ENCODE results near the gene RPS2. TPM values are rescaled to one million over a fixed set of nuclear protein-coding genes. Genes with fewer than 3 reads are reported as not detected.

Gene RPS2
- total RNA-seq, 1 experiment from 2014 or later: 4,395 TPM

DNA sequence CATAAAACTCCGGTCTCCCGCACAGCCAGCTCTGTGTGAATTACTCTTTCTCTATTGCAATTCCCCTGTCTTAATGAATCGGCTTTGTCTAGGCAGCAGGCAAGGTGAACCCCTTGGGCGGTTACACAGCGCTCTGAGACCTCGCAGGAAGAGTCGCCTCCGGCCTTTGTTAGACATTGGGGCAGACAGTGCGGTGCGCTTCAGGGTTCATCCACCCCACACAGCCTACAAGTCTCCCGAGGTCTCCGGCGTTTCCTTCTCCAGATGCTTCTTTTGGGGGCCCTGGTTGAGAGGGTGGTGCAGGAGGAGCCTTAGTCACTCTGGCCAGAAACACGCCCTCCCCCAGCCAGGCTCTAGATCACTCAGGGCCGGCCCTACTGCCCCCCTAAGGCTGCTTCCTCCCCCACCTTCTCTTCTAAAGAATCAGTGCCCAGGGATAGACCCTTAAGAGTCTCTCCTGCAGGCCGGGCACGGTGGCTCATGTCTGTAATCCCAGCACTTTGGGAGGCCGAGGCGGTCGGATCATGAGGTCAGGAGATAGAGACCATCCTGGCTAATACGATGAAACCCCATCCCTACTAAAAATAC is 19.9 kb downstream of the RPS2 start (continued):
- no peak for TF ChIP-seq ZNF532 (CRISPR knock-in tag; IDR thresholded peaks at IDR 0.05; ENCODE audit: borderline replicate concordance)
- TF ChIP-seq, protein P1, sequence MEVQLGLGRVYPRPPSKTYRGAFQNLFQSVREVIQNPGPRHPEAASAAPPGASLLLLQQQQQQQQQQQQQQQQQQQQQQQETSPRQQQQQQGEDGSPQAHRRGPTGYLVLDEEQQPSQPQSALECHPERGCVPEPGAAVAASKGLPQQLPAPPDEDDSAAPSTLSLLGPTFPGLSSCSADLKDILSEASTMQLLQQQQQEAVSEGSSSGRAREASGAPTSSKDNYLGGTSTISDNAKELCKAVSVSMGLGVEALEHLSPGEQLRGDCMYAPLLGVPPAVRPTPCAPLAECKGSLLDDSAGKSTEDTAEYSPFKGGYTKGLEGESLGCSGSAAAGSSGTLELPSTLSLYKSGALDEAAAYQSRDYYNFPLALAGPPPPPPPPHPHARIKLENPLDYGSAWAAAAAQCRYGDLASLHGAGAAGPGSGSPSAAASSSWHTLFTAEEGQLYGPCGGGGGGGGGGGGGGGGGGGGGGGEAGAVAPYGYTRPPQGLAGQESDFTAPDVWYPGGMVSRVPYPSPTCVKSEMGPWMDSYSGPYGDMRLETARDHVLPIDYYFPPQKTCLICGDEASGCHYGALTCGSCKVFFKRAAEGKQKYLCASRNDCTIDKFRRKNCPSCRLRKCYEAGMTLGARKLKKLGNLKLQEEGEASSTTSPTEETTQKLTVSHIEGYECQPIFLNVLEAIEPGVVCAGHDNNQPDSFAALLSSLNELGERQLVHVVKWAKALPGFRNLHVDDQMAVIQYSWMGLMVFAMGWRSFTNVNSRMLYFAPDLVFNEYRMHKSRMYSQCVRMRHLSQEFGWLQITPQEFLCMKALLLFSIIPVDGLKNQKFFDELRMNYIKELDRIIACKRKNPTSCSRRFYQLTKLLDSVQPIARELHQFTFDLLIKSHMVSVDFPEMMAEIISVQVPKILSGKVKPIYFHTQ (CRISPR knock-in tag; IDR thresholded peaks at IDR 0.05): no peak
- no peak for TF ChIP-seq ZNF512 (CRISPR knock-in tag; IDR thresholded peaks at IDR 0.05; ENCODE audit: borderline replicate concordance)

DNA sequence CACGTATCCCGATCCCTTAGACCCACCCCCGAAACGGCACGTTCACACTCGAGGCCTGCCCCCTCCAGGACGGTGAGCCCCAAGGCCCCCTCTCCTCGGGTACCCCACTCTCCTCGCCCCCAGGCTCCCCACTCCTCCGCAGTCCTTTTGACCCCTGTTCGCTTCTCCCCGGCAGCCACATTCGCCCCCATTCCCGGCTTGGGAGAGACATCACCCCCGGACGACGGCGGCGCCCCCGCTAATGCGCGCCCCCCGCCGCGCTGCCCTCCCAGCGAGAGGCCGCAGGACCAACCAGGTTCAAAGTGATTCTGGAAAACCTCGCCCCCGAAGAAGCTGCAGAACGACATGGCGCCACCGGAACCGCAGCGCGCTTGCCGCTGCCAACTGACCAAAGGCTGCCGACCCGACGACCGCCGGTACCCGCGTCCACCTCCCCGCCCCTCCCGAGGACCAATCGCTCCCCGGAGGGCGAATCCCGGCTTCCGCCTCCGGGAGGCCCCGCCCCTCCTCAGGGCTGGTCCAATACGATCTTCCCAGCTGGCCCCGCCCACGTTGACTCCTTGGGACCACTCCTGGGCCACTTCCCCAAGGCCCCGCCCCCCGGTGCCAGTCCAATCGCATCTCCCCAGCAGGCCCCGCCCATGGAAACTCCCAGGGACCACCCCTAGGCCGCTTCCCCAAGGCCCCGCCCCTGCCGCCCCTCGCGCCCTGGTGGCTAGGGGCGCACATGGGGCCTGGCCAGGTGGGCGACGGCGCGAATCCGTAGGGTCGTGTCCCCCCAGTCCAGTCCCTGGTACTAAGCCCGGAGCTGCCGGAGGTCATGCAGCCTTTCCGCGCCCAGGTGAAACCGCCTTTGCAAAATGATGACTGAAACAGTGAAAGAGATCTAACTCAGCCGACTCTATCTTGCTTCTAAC is 21.6 kb downstream of the RPS2 start, which contains the start of gene MSRB1:
MSRB1 (minus strand) TSS at position 390 of the 917 bp plus-strand sequence; CDS start at position 347, 43 bp downstream.
- DNase-seq (ENCODE audit: low spot score): peak; percentile 100
- Mint-ChIP-seq H3K4me3 (peak within 1 kb of the TSS; percentile 87), H3K36me3 (peaks cover 9% of the 10 kb centered on the region), H3K4me1 (peaks cover 22% of the 10 kb centered on the region), H3K27me3 (ENCODE audit: low read depth) (peaks cover 16% of the 10 kb centered on the region), H3K9me3 (no peaks in the 10 kb centered on the region), H3K27ac (peak within 1 kb of the TSS; percentile 60)
- ChIA-PET POLR2A (interaction anchor here (0.6 to 1.7 kb wide), 6 partner anchors 16 to 48 kb away, joined by 3 to 7 read pairs (median 4); partner anchors contain the start of genes NDUFB10 and RPS2), CTCF (interaction anchor here (0.5 to 4.4 kb wide), 10 partner anchors 9 to 237 kb away, joined by 3 to 29 read pairs (median 4); partner anchors contain the start of gene MAPK8IP3)
- peak; percentile 97 for ATAC-seq
- TF ChIP-seq ZNF317 (CRISPR knock-in tag; IDR thresholded peaks at IDR 0.05; ENCODE audit: borderline replicate concordance, low read depth) (no peak), ZNF138 (CRISPR knock-in tag; conservative IDR thresholded peaks at IDR 0.05) (no peak), ZNF121 (CRISPR knock-in tag; IDR thresholded peaks at IDR 0.05) (no peak), ESRRA (CRISPR knock-in tag; IDR thresholded peaks at IDR 0.05; ENCODE audit: borderline replicate concordance) (peak; percentile 47; the same call in 1 of the 2 replicates), ZNF396 (CRISPR knock-in tag; IDR thresholded peaks at IDR 0.05; ENCODE audit: borderline replicate concordance) (no peak), FOXK1 (CRISPR knock-in tag; IDR thresholded peaks at IDR 0.05) (peak; percentile 44; the same call in 1 of the 2 replicates), NFATC4 (CRISPR knock-in tag; IDR thresholded peaks at IDR 0.05) (no peak), NFE2L1 (CRISPR knock-in tag; IDR thresholded peaks at IDR 0.05) (peak; percentile 52; the same call in 1 of the 2 replicates), ATF2 (CRISPR knock-in tag; IDR thresholded peaks at IDR 0.05; ENCODE audit: borderline replicate concordance, low read depth) (no peak)
- TF ChIP-seq, protein P2, sequence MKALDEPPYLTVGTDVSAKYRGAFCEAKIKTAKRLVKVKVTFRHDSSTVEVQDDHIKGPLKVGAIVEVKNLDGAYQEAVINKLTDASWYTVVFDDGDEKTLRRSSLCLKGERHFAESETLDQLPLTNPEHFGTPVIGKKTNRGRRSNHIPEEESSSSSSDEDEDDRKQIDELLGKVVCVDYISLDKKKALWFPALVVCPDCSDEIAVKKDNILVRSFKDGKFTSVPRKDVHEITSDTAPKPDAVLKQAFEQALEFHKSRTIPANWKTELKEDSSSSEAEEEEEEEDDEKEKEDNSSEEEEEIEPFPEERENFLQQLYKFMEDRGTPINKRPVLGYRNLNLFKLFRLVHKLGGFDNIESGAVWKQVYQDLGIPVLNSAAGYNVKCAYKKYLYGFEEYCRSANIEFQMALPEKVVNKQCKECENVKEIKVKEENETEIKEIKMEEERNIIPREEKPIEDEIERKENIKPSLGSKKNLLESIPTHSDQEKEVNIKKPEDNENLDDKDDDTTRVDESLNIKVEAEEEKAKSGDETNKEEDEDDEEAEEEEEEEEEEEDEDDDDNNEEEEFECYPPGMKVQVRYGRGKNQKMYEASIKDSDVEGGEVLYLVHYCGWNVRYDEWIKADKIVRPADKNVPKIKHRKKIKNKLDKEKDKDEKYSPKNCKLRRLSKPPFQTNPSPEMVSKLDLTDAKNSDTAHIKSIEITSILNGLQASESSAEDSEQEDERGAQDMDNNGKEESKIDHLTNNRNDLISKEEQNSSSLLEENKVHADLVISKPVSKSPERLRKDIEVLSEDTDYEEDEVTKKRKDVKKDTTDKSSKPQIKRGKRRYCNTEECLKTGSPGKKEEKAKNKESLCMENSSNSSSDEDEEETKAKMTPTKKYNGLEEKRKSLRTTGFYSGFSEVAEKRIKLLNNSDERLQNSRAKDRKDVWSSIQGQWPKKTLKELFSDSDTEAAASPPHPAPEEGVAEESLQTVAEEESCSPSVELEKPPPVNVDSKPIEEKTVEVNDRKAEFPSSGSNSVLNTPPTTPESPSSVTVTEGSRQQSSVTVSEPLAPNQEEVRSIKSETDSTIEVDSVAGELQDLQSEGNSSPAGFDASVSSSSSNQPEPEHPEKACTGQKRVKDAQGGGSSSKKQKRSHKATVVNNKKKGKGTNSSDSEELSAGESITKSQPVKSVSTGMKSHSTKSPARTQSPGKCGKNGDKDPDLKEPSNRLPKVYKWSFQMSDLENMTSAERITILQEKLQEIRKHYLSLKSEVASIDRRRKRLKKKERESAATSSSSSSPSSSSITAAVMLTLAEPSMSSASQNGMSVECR (CRISPR knock-in tag; IDR thresholded peaks at IDR 0.05; ENCODE audit: borderline replicate concordance): peak; percentile 34; the same call in 1 of the 2 replicates
- TF ChIP-seq, protein P3, sequence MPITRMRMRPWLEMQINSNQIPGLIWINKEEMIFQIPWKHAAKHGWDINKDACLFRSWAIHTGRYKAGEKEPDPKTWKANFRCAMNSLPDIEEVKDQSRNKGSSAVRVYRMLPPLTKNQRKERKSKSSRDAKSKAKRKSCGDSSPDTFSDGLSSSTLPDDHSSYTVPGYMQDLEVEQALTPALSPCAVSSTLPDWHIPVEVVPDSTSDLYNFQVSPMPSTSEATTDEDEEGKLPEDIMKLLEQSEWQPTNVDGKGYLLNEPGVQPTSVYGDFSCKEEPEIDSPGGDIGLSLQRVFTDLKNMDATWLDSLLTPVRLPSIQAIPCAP (CRISPR knock-in tag; IDR thresholded peaks at IDR 0.05): peak; percentile 23; the same call in 1 of the 2 replicates
- TF ChIP-seq, protein P4, sequence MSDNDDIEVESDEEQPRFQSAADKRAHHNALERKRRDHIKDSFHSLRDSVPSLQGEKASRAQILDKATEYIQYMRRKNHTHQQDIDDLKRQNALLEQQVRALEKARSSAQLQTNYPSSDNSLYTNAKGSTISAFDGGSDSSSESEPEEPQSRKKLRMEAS (CRISPR knock-in tag; IDR thresholded peaks at IDR 0.05): peak; percentile 98
